Endothelial cell of umbilical vein (primary cell): ENCODE results near the gene PTPRF.

ENCODE experiments used
- MAX ChIP-seq: IDR thresholded peaks from 2 replicates; pipeline ENCODE4 v1.6.1; 2011; ENCODE audit not compliant: insufficient read depth, insufficient read length
- MYC ChIP-seq: IDR thresholded peaks from one replicate; pipeline ENCODE4 v1.6.1; 2011; ENCODE audit warnings: mild to moderate bottlenecking, low read depth, low read length
- POLR2A ChIP-seq: IDR thresholded peaks from 2 replicates; pipeline ENCODE4 v1.6.1; 2012; ENCODE audit warnings: low read depth, mild to moderate bottlenecking, control low read depth, low read length

DNA sequence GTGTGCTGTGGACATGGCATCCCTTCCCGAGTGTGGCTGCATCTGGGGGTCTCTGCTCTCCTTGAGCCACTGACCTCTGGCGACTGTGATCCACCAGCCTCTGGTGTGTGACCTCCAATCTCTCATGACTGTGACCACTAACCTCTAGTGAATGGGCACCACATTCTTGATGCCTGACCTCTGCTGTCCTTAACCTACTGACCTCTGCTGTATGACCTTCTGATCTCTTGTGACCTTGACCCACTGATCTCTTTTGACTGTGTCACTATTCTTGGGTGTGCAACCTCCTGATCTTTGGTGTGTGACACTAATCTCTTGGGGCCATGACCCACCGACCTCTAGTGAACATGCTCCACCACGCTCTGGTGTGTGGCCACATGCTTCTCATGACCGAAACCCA lies 73.5 kb downstream of the PTPRF start:
- no peak for TF ChIP-seq MAX
- TF ChIP-seq POLR2A: no peak
- no peak for TF ChIP-seq MYC
